A549 (cell line): ENCODE measurements around the gene L3MBTL4. TPM values are rescaled to one million over a fixed set of nuclear protein-coding genes. Genes with fewer than 3 reads are reported as not detected.

Experiments used
- ATAC-seq, 2 experiments: fragments of 200-7000 bp in 1 of 2; fragments of >200 bp in 1 of 2; cut with Nextera tagmentation in 1 of 2; cut with Tn5 transposase in 1 of 2; 3 replicates each; pipeline versions ENCODE4 v1.8.0 to v1.9.1; 2018 to 2020; ENCODE audit warnings: mild to moderate bottlenecking in 1 of 2, moderate library complexity in 1 of 2
- CTCF ChIA-PET: fragments of 300-600 bp; sonication (Branson Sonifier 250); formaldehyde crosslinking; extraction: SDS; loops from one replicate; lab custom pipeline; 2021; ENCODE audit warnings: antibody characterized with exemption, inconsistent platforms; lab: Yijun Ruan, JAX
- POLR2A ChIA-PET: fragments of 350-600 bp; formaldehyde crosslinking; extraction: SDS; loops from one replicate; lab custom pipeline; 2021; ENCODE audit warnings: antibody characterized with exemption, inconsistent platforms; lab: Yijun Ruan, JAX
- DNase-seq, 2 experiments: peaks; one replicate each; pipeline versions ENCODE4 v3.0.0 to v3.0.0-alpha.2; 2011 to 2016; ENCODE audit warnings: low read depth in 1 of 2, low spot score in 1 of 2
- FAIRE-seq: peaks from 2 replicates; lab custom pipeline; 2011; peaks lifted over from hg19 to GRCh38; lab: Jason Lieb, UNC
- H3K27ac ChIP-seq, 2 experiments: fragments of >200 bp; sonication (Bioruptor Twin); formaldehyde crosslinking; 3 replicates each; pipeline ENCODE4 v1.5.1; 2016 to 2017
- H3K4me1 ChIP-seq: fragments of >200 bp; sonication (Bioruptor Twin); formaldehyde crosslinking; 3 replicates; pipeline ENCODE4 v1.6.1; 2016
- H3K4me2 ChIP-seq: fragments of >200 bp; sonication (Bioruptor Twin); formaldehyde crosslinking; 3 replicates; pipeline ENCODE4 v1.6.1; 2016
- H3K4me3 ChIP-seq: fragments of >200 bp; sonication (Bioruptor Twin); formaldehyde crosslinking; 3 replicates; pipeline ENCODE4 v1.5.1; 2016
- H3K9me3 ChIP-seq: fragments of >200 bp; sonication (Bioruptor Twin); formaldehyde crosslinking; 3 replicates; pipeline ENCODE4 v1.6.1; 2016
- ATOH8 ChIP-seq: fragments of 250-450 bp; sonication (Bioruptor Pico); IDR thresholded peaks from 2 replicates; pipeline ENCODE4 v1.5.0; 2020; ENCODE audit warnings: low read depth, mild to moderate bottlenecking, moderate library complexity
- BHLHE40 ChIP-seq: IDR thresholded peaks from 2 replicates; pipeline ENCODE4 v1.6.1; 2012; ENCODE audit warnings: low read depth, low read length, inconsistent platforms
- CEBPB ChIP-seq, 2 experiments: fragments of >200 bp in 1 of 2; sonication (Bioruptor Twin) in 1 of 2; formaldehyde crosslinking in 1 of 2; IDR thresholded peaks; 2 replicates each; pipeline ENCODE4 v1.6.1; 2012 to 2016
- CTCF ChIP-seq: fragments of >200 bp; sonication (Bioruptor Twin); formaldehyde crosslinking; IDR thresholded peaks from 3 replicates; pipeline ENCODE4 v1.5.1; 2016
- EHMT2 ChIP-seq: fragments of 200-600 bp; sonication (generic); IDR thresholded peaks from 2 replicates; pipeline ENCODE4 v1.6.1; 2016; ENCODE audit warnings: antibody characterized with exemption, low read depth, mild to moderate bottlenecking, moderate library complexity
- FOSB ChIP-seq: fragments of 250-450 bp; sonication (Bioruptor Pico); IDR thresholded peaks from 2 replicates; pipeline ENCODE4 v1.5.0; 2020; ENCODE audit warnings: mild to moderate bottlenecking, moderate library complexity
- GATA3 ChIP-seq: IDR thresholded peaks from 2 replicates; pipeline ENCODE4 v1.6.1; 2012; ENCODE audit warnings: borderline replicate concordance
- HOXB5 ChIP-seq: fragments of 250-450 bp; sonication (Bioruptor Pico); IDR thresholded peaks from 2 replicates; pipeline ENCODE4 v1.5.0; 2020; ENCODE audit warnings: mild to moderate bottlenecking, moderate library complexity
- JUN ChIP-seq, 2 experiments: fragments of >200 bp; sonication (Bioruptor Twin); formaldehyde crosslinking; IDR thresholded peaks; 2 replicates in 1 of 2; 3 replicates in 1 of 2; pipeline ENCODE4 v1.6.1; 2016 to 2017
- KDM5A ChIP-seq: fragments of 200-600 bp; sonication (generic); IDR thresholded peaks from 2 replicates; pipeline ENCODE4 v1.6.1; 2016; ENCODE audit warnings: antibody characterized with exemption, mild to moderate bottlenecking
- NR3C1 ChIP-seq: fragments of >200 bp; sonication (Bioruptor Twin); formaldehyde crosslinking; IDR thresholded peaks from 3 replicates; pipeline ENCODE4 v1.6.1; 2017
- POLR2A ChIP-seq: IDR thresholded peaks from 2 replicates; pipeline ENCODE4 v1.6.1; 2012; ENCODE audit warnings: mild to moderate bottlenecking, low read length
- POLR2AphosphoS2 ChIP-seq: conservative IDR thresholded peaks from 2 replicates; pipeline ENCODE4 v1.6.1; 2012; ENCODE audit warnings: low read length, improper control_type of control experiment, inconsistent platforms
- RFX5 ChIP-seq: fragments of 450-650 bp; IDR thresholded peaks from 2 replicates; pipeline ENCODE4 v1.7.1; 2014; ENCODE audit warnings: antibody characterized with exemption, mild to moderate bottlenecking, moderate library complexity
- TFCP2L1 ChIP-seq: fragments of 250-450 bp; sonication (Bioruptor Pico); IDR thresholded peaks from 2 replicates; pipeline ENCODE4 v1.5.0; 2021; ENCODE audit warnings: mild to moderate bottlenecking
- TP53 ChIP-seq: fragments of 250-450 bp; sonication (Bioruptor Pico); IDR thresholded peaks from 2 replicates; pipeline ENCODE4 v1.5.0; 2021; ENCODE audit warnings: mild to moderate bottlenecking, moderate library complexity
- ZC3H11A ChIP-seq: fragments of 450-650 bp; IDR thresholded peaks from 2 replicates; pipeline ENCODE4 v1.6.1; 2014; ENCODE audit warnings: antibody characterized with exemption, mild to moderate bottlenecking
- ZSCAN20 ChIP-seq: fragments of 250-450 bp; sonication (Bioruptor Pico); IDR thresholded peaks from 2 replicates; pipeline ENCODE4 v1.8.0; 2022; ENCODE audit warnings: mild to moderate bottlenecking, moderate library complexity
- WGBS: methylation state at CpG from one replicate; pipeline ENCODE4 v1.1.6; 2017; ENCODE audit errors: missing lambda C conversion rate; 5-methylcytosine and 5-hydroxymethylcytosine counted together
- polyA plus RNA-seq, 4 experiments: library from polyadenylated mRNA; depleted of rRNA in 3 of 4; stranded (reverse); fragments of >200 nt; fragmentation: RNase III in 1 of 4; extraction: RNeasy Plus Mini Kit Qiagen cat#74134 plus additional on column Dnase treatment in 1 of 4; gene quantifications; 2 replicates in 3 of 4; 3 replicates in 1 of 4; pipeline ENCODE4 v1.2.3, GENCODE V29; 2011 to 2017
- TF ChIP-seq, protein P1 (sequence below): fragments of >200 bp; sonication (Bioruptor Twin); formaldehyde crosslinking; IDR thresholded peaks from 2 replicates; pipeline ENCODE4 v1.6.1; 2016
- TF ChIP-seq, protein P2 (sequence below): fragments of 450-650 bp; IDR thresholded peaks from 2 replicates; pipeline ENCODE4 v1.6.1; 2014; ENCODE audit warnings: antibody characterized with exemption
- TF ChIP-seq, protein P3 (sequence below): IDR thresholded peaks from 2 replicates; pipeline ENCODE4 v1.6.1; 2012; ENCODE audit warnings: low read depth, borderline replicate concordance

L3MBTL4 gene
- polyA plus RNA-seq, 2 of the 4 experiments (the other 2 are of a cell fraction): 0.03 to 0.06 TPM

DNA sequence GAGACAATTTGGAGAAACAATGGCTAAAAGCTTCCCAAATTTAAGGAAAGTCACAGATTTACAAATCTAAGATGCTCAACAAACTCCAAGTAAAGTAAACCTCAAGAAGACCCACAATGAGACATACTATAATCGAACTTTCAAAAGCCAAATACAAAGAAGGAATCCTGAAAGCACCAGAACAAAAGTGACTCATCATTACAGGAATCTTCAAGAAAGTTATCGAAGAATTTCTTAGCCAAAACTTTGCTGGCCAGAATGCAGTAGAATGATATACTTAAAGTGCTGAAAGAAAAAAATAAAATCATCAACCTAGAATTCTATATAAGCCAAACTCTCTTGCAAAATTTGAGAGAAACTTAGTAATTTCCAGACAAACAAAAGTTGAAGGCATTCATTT is 412.8 kb downstream of the L3MBTL4 start:
- no peak overlapping the region for H3K4me3 ChIP-seq
- no peak for DNase-seq
- no peak overlapping the region for H3K4me2 ChIP-seq
- TF ChIP-seq RFX5 (no peak), TFCP2L1 (CRISPR knock-in tag) (no peak), GATA3 (no peak)
- TF ChIP-seq, protein P1, sequence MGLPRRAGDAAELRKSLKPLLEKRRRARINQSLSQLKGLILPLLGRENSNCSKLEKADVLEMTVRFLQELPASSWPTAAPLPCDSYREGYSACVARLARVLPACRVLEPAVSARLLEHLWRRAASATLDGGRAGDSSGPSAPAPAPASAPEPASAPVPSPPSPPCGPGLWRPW: no peak
- TF ChIP-seq, all 56 proteins: peak for 0
- CTCF ChIA-PET: no interaction called here
- 21% methylated on average over 2 of the region's 2 CpGs for WGBS
- FAIRE-seq (no peak), ATAC-seq (no peak)
- H3K9me3 ChIP-seq: no peaks in the 10 kb centered on the region
- H3K4me1 ChIP-seq: no peaks in the 10 kb centered on the region
- no peak overlapping the region for H3K27ac ChIP-seq
- POLR2A ChIA-PET: no interaction called here

GRCh38 chr18:5998907-5999306 is 415.8 kb downstream of the L3MBTL4 start:
- Histone ChIP-seq H3K27ac (no peak overlapping the region), H3K4me2 (no peak overlapping the region), H3K4me3 (no peak overlapping the region), H3K9me3 (no peaks in the 10 kb centered on the region), H3K4me1 (no peaks in the 10 kb centered on the region)
- no peak for DNase-seq
- ChIA-PET POLR2A (no interaction called here), CTCF (no interaction called here)
- ATAC-seq: no peak
- TF ChIP-seq FOSB (CRISPR knock-in tag): no peak
- TF ChIP-seq EHMT2: no peak
- TF ChIP-seq ZSCAN20: no peak
- TF ChIP-seq, protein P1: no peak
- no peak for TF ChIP-seq NR3C1
- TF ChIP-seq POLR2AphosphoS2: no peak
- TF ChIP-seq TP53 (CRISPR knock-in tag): no peak
- TF ChIP-seq POLR2A: no peak
- TF ChIP-seq CTCF: no peak
- TF ChIP-seq CEBPB (IDR thresholded peaks at IDR 0.05): no peak
- TF ChIP-seq, protein P2, sequence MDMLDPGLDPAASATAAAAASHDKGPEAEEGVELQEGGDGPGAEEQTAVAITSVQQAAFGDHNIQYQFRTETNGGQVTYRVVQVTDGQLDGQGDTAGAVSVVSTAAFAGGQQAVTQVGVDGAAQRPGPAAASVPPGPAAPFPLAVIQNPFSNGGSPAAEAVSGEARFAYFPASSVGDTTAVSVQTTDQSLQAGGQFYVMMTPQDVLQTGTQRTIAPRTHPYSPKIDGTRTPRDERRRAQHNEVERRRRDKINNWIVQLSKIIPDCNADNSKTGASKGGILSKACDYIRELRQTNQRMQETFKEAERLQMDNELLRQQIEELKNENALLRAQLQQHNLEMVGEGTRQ: no peak
- TF ChIP-seq, protein P3, sequence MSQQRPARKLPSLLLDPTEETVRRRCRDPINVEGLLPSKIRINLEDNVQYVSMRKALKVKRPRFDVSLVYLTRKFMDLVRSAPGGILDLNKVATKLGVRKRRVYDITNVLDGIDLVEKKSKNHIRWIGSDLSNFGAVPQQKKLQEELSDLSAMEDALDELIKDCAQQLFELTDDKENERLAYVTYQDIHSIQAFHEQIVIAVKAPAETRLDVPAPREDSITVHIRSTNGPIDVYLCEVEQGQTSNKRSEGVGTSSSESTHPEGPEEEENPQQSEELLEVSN: no peak
- TF ChIP-seq KDM5A: no peak
- no peak for TF ChIP-seq ATOH8
- TF ChIP-seq BHLHE40: no peak
- TF ChIP-seq ZC3H11A: no peak
- TF ChIP-seq JUN (IDR thresholded peaks at IDR 0.05): no peak
- TF ChIP-seq HOXB5: no peak
- no peak for TF ChIP-seq TFCP2L1 (CRISPR knock-in tag)
- no peak for FAIRE-seq
